Measurements from ENCODE around the gene JPH3.

- no peak for TF ChIP-seq POLR2A (IDR thresholded peaks at IDR 0.05)
- peak in 1 of 5 experiments; percentile 1 for TF ChIP-seq CTCF (IDR thresholded peaks at IDR 0.05 in 4 of 5, conservative IDR thresholded peaks at IDR 0.05 in 1 of 5)
Observed at GRCh38 chr16:87636741-87637140, 34.4 kb downstream of the JPH3 start.
